IPS-18c (cell line): ENCODE measurements around the gene TSPAN33.

Experiments
- H3K4me3 ChIP-seq: 2 replicates; pipeline ENCODE4 v1.7.0; 2013; ENCODE audit warnings: low read depth, mild to moderate bottlenecking, low read length, moderate library complexity; ENCODE audit not compliant: insufficient read depth
- H3K9me3 ChIP-seq: one replicate; pipeline ENCODE4 v1.6.1; 2013; ENCODE audit warnings: mild to moderate bottlenecking, low read length, moderate library complexity; ENCODE audit not compliant: control insufficient read depth, insufficient read depth

Gene TSPAN33

GRCh38 chr7:129189661-129190310 is 45.3 kb downstream of the TSPAN33 start:
- H3K4me3 ChIP-seq = peak overlapping the region; percentile 84
- H3K9me3 ChIP-seq = peaks cover 2% of the 10 kb centered on the region

- Histone ChIP-seq H3K9me3 (peaks cover 2% of the 10 kb centered on the region), H3K4me3 (no peak overlapping the region)
Measured at GRCh38 chr7:129191272-129191671, 46.8 kb downstream of the TSPAN33 start.

- no peak overlapping the region for H3K4me3 ChIP-seq
Measured at GRCh38 chr7:129193892-129194291, 49.4 kb downstream of the TSPAN33 start.

GRCh38 chr7:129197771-129198170 is 53.3 kb downstream of the TSPAN33 start:
- H3K9me3 ChIP-seq = no peaks in the 10 kb centered on the region
- no peak overlapping the region for H3K4me3 ChIP-seq

More at GRCh38 chr7:129193892-129194291, 49.4 kb downstream of the TSPAN33 start:
- H3K9me3 ChIP-seq = no peaks in the 10 kb centered on the region

- Histone ChIP-seq H3K9me3 (no peaks in the 10 kb centered on the region), H3K4me3 (no peak overlapping the region)
Measured at GRCh38 chr7:129199406-129199805, 54.9 kb downstream of the TSPAN33 start.

- no peak overlapping the region for H3K4me3 ChIP-seq
- H3K9me3 ChIP-seq = no peaks in the 10 kb centered on the region
Measured at GRCh38 chr7:129202058-129202777, 57.7 kb downstream of the TSPAN33 start.

- H3K4me3 ChIP-seq = no peak overlapping the region
- H3K9me3 ChIP-seq = no peaks in the 10 kb centered on the region
Measured at GRCh38 chr7:129203050-129203741, 58.7 kb downstream of the TSPAN33 start.

GRCh38 chr7:129205126-129205818 is 60.8 kb downstream of the TSPAN33 start:
- Histone ChIP-seq H3K4me3 (no peak overlapping the region), H3K9me3 (no peaks in the 10 kb centered on the region)

- Histone ChIP-seq H3K9me3 (no peaks in the 10 kb centered on the region), H3K4me3 (no peak overlapping the region)
Measured at GRCh38 chr7:129205987-129206785, 61.7 kb downstream of the TSPAN33 start.

GRCh38 chr7:129208667-129209066 is 64.2 kb downstream of the TSPAN33 start:
- no peak overlapping the region for H3K4me3 ChIP-seq
- H3K9me3 ChIP-seq = no peaks in the 10 kb centered on the region

GRCh38 chr7:129209067-129209926 is 64.8 kb downstream of the TSPAN33 start:
- no peaks in the 10 kb centered on the region for H3K9me3 ChIP-seq
- no peak overlapping the region for H3K4me3 ChIP-seq

GRCh38 chr7:129210256-129210988 is 65.9 kb downstream of the TSPAN33 start:
- Histone ChIP-seq H3K4me3 (no peak overlapping the region), H3K9me3 (peaks cover 2% of the 10 kb centered on the region)

- peaks cover 2% of the 10 kb centered on the region for H3K9me3 ChIP-seq
Measured at GRCh38 chr7:129210989-129211312, 66.4 kb downstream of the TSPAN33 start.

GRCh38 chr7:129212126-129212525 is 67.6 kb downstream of the TSPAN33 start:
- Histone ChIP-seq H3K9me3 (peaks cover 2% of the 10 kb centered on the region), H3K4me3 (no peak overlapping the region)

More at GRCh38 chr7:129210989-129211312, 66.4 kb downstream of the TSPAN33 start:
- H3K4me3 ChIP-seq = no peak overlapping the region

GRCh38 chr7:129212596-129212995 is 68.1 kb downstream of the TSPAN33 start:
- peaks cover 2% of the 10 kb centered on the region for H3K9me3 ChIP-seq

More at GRCh38 chr7:129212596-129212995, 68.1 kb downstream of the TSPAN33 start:
- H3K4me3 ChIP-seq = no peak overlapping the region
